H1 (cell line): ENCODE measurements around the gene NIPAL1. TPM values are rescaled to one million over a fixed set of nuclear protein-coding genes. Genes with fewer than 3 reads are reported as not detected.

Experiments
- CTCF ChIA-PET: fragments of 300-600 bp; sonication (Branson Sonifier 250); formaldehyde crosslinking; loops from one replicate; lab custom pipeline; 2021; ENCODE audit not compliant: partially characterized antibody; lab: Charles Lee
- POLR2A ChIA-PET: fragments of 300-600 bp; sonication (Branson Sonifier 250); formaldehyde crosslinking; loops from one replicate; lab custom pipeline; 2021; ENCODE audit warnings: inconsistent platforms; ENCODE audit not compliant: partially characterized antibody; lab: Charles Lee
- DNase-seq, 2 experiments: peaks; one replicate each; pipeline versions ENCODE4 v3.0.0 to v3.0.0-alpha.2; 2010 to 2022; ENCODE audit warnings: low spot score in 2 of 2, low read depth in 1 of 2, mixed read lengths in 1 of 2
- FAIRE-seq: peaks from 2 replicates; lab custom pipeline; 2011; peaks lifted over from hg19 to GRCh38; lab: Jason Lieb, UNC
- H2AFZ ChIP-seq: 2 replicates; pipeline ENCODE4 v1.8.1; 2012; ENCODE audit warnings: low read length, inconsistent platforms
- H2AK5ac ChIP-seq: 2 replicates; pipeline ENCODE4 v1.6.1; 2013; ENCODE audit warnings: low read depth, low read length
- H2BK120ac ChIP-seq: replicated peaks from 2 replicates; pipeline ENCODE3; 2013; ENCODE audit warnings: low read depth, low read length, inconsistent platforms
- H2BK12ac ChIP-seq: 2 replicates; pipeline ENCODE4 v1.6.1; 2013; ENCODE audit warnings: low read depth, low read length
- H2BK15ac ChIP-seq: 2 replicates; pipeline ENCODE4 v1.6.1; 2013; ENCODE audit warnings: low read length
- H2BK20ac ChIP-seq: 2 replicates; pipeline ENCODE4 v1.6.1; 2013; ENCODE audit warnings: low read length
- H2BK5ac ChIP-seq: 2 replicates; pipeline ENCODE4 v1.6.1; 2013; ENCODE audit warnings: low read depth, low read length
- H3K14ac ChIP-seq: 2 replicates; pipeline ENCODE4 v1.6.1; 2013; ENCODE audit warnings: inconsistent platforms; ENCODE audit not compliant: insufficient read length
- H3K18ac ChIP-seq: 2 replicates; pipeline ENCODE4 v1.6.1; 2013; ENCODE audit warnings: low read length; ENCODE audit errors: extremely low read depth
- H3K23ac ChIP-seq: 2 replicates; pipeline ENCODE4 v1.6.1; 2013; ENCODE audit warnings: inconsistent platforms; ENCODE audit not compliant: insufficient read length
- H3K23me2 ChIP-seq: 2 replicates; pipeline ENCODE4 v1.6.1; 2013; ENCODE audit warnings: low read depth, low read length
- H3K27ac ChIP-seq: 2 replicates; pipeline ENCODE4 v1.6.1; 2011; ENCODE audit warnings: low read depth, low read length, inconsistent platforms
- H3K27me3 ChIP-seq, 4 experiments: replicated peaks in 1 of 4; 1 replicate in 1 of 4; 2 replicates in 3 of 4; pipeline versions ENCODE4 v1.6.1 to v1.8.1; 2011 to 2013; ENCODE audit warnings: low read length in 3 of 4, mild to moderate bottlenecking in 3 of 4, inconsistent platforms in 2 of 4, mixed read lengths in 2 of 4, moderate library complexity in 1 of 4; ENCODE audit not compliant: control insufficient read depth in 3 of 4, insufficient read depth in 3 of 4; ENCODE audit errors: extremely low read depth in 1 of 4
- H3K36me3 ChIP-seq, 4 experiments: 2 replicates each; pipeline versions ENCODE4 v1.6.1 to v1.8.1; 2011 to 2013; ENCODE audit warnings: mild to moderate bottlenecking in 4 of 4, low read length in 3 of 4, moderate library complexity in 2 of 4, control low read depth in 1 of 4, inconsistent platforms in 1 of 4; ENCODE audit not compliant: insufficient read depth in 4 of 4, control insufficient read depth in 2 of 4
- H3K4ac ChIP-seq: replicated peaks from 2 replicates; pipeline ENCODE3; 2013; ENCODE audit warnings: low read length, low read depth, mixed read lengths, inconsistent platforms; ENCODE audit not compliant: insufficient read length
- H3K4me1 ChIP-seq, 4 experiments: replicated peaks in 1 of 4; 1 replicate in 1 of 4; 2 replicates in 3 of 4; pipeline versions ENCODE4 v1.6.1 to v1.8.1; 2011 to 2013; ENCODE audit warnings: low read length in 3 of 4, inconsistent platforms in 2 of 4, mixed read lengths in 1 of 4; ENCODE audit not compliant: insufficient read depth in 4 of 4, control insufficient read depth in 3 of 4
- H3K4me2 ChIP-seq, 2 experiments: 2 replicates each; pipeline versions ENCODE4 v1.6.1 to v1.8.1; 2011 to 2013; ENCODE audit warnings: low read depth in 2 of 2, low read length in 2 of 2, control low read depth in 1 of 2, inconsistent platforms in 1 of 2, mild to moderate bottlenecking in 1 of 2; ENCODE audit not compliant: insufficient read depth in 1 of 2
- H3K4me3 ChIP-seq, 4 experiments: fragments of 200-600, 300-600 bp in 1 of 4; sonication (generic), shearing (Covaris generic), sonication (Bioruptor Twin) in 1 of 4; 2 replicates each; pipeline versions ENCODE4 v1.5.1 to v1.8.1; 2011 to 2016; ENCODE audit warnings: low read length in 4 of 4, low read depth in 3 of 4, control low read depth in 2 of 4, inconsistent platforms in 2 of 4, mild to moderate bottlenecking in 2 of 4, mixed read lengths in 1 of 4, moderate library complexity in 1 of 4; ENCODE audit not compliant: insufficient read depth in 2 of 4; ENCODE audit errors: extremely low read depth in 1 of 4
- H3K56ac ChIP-seq: replicated peaks from 2 replicates; pipeline ENCODE3; 2013; ENCODE audit warnings: low read depth, mild to moderate bottlenecking, mixed read lengths, low read length, inconsistent platforms; ENCODE audit not compliant: insufficient read length
- H3K79me1 ChIP-seq: 2 replicates; pipeline ENCODE4 v1.6.1; 2013; ENCODE audit warnings: low read depth, low read length, control low read depth
- H3K79me2 ChIP-seq, 2 experiments: 2 replicates each; pipeline versions ENCODE4 v1.6.1 to v1.8.1; 2012 to 2013; ENCODE audit warnings: low read length in 2 of 2, mild to moderate bottlenecking in 2 of 2, inconsistent platforms in 1 of 2; ENCODE audit not compliant: insufficient read depth in 2 of 2, control insufficient read depth in 1 of 2
- H3K9ac ChIP-seq, 4 experiments: replicated peaks in 1 of 4; 1 replicate in 1 of 4; 2 replicates in 3 of 4; pipeline versions ENCODE4 v1.6.1 to v1.8.1; 2011 to 2013; ENCODE audit warnings: low read depth in 3 of 4, low read length in 3 of 4, control low read depth in 2 of 4, mild to moderate bottlenecking in 2 of 4, moderate library complexity in 2 of 4, inconsistent platforms in 1 of 4; ENCODE audit errors: extremely low read depth in 1 of 4
- H3K9me3 ChIP-seq, 2 experiments: 2 replicates each; pipeline versions ENCODE4 v1.6.1 to v1.8.1; 2012 to 2013; ENCODE audit warnings: mild to moderate bottlenecking in 2 of 2, moderate library complexity in 2 of 2, control low read depth in 1 of 2, inconsistent platforms in 1 of 2, low read depth in 1 of 2, low read length in 1 of 2, mixed read lengths in 1 of 2; ENCODE audit not compliant: insufficient read depth in 2 of 2
- H4K20me1 ChIP-seq, 2 experiments: replicated peaks in 1 of 2; 2 replicates each; pipeline versions ENCODE3 to v1.8.1; 2011 to 2013; ENCODE audit warnings: inconsistent platforms in 2 of 2, low read length in 2 of 2, mild to moderate bottlenecking in 1 of 2; ENCODE audit not compliant: insufficient read depth in 2 of 2, control insufficient read depth in 1 of 2
- H4K5ac ChIP-seq: 2 replicates; pipeline ENCODE4 v1.6.1; 2013; ENCODE audit warnings: low read length, low read depth, mixed read lengths, inconsistent platforms; ENCODE audit not compliant: insufficient read length
- H4K8ac ChIP-seq: 2 replicates; pipeline ENCODE4 v1.8.0; 2013; ENCODE audit warnings: mild to moderate bottlenecking, moderate library complexity, low read length, inconsistent platforms; ENCODE audit not compliant: insufficient read depth; ENCODE audit errors: extremely low read depth
- H4K91ac ChIP-seq: replicated peaks from 2 replicates; pipeline ENCODE3; 2013; ENCODE audit warnings: low read length, mixed read lengths, inconsistent platforms; ENCODE audit not compliant: insufficient read length
- BCL11A ChIP-seq, 2 experiments: IDR thresholded peaks; one replicate each; pipeline ENCODE4 v1.6.1; 2011; ENCODE audit warnings: low read depth in 2 of 2, low read length in 2 of 2, mild to moderate bottlenecking in 2 of 2
- CBX8 ChIP-seq: fragments of 300-800, 300-1000 bp; sonication (generic); IDR thresholded peaks from 2 replicates; pipeline ENCODE4 v1.7.1; 2016; ENCODE audit warnings: low read depth, low read length, borderline replicate concordance
- CHD1 ChIP-seq: IDR thresholded peaks from 2 replicates; pipeline ENCODE4 v1.6.1; 2012; ENCODE audit warnings: low read depth, low read length, improper control_type of control experiment
- GTF2F1 ChIP-seq: IDR thresholded peaks from 2 replicates; pipeline ENCODE4 v1.6.1; 2012; ENCODE audit warnings: low read depth, low read length, improper control_type of control experiment, borderline replicate concordance
- HDAC6 ChIP-seq: IDR thresholded peaks from one replicate; pipeline ENCODE4 v1.7.1; 2012; ENCODE audit warnings: low read depth, mild to moderate bottlenecking, inconsistent platforms, low read length, moderate library complexity
- KDM1A ChIP-seq: fragments of 200-600, 300-600 bp; sonication (generic); IDR thresholded peaks from 2 replicates; pipeline ENCODE4 v1.7.1; 2016; ENCODE audit warnings: mild to moderate bottlenecking, low read length, borderline replicate concordance
- MAX ChIP-seq: IDR thresholded peaks from 2 replicates; pipeline ENCODE4 v1.6.1; 2012; ENCODE audit warnings: inconsistent platforms
- SAP30 ChIP-seq: fragments of 300-600 bp; sonication (generic); IDR thresholded peaks from 2 replicates; pipeline ENCODE4 v1.7.1; 2012; ENCODE audit warnings: low read length, moderate library complexity, mild to moderate bottlenecking, inconsistent platforms; ENCODE audit not compliant: insufficient read depth, insufficient replicate concordance
- SIN3A ChIP-seq, 2 experiments: IDR thresholded peaks in 1 of 2; conservative IDR thresholded peaks in 1 of 2; 2 replicates each; pipeline ENCODE4 v1.6.1; 2011 to 2012; ENCODE audit warnings: low read length in 2 of 2, improper control_type of control experiment in 1 of 2, low read depth in 1 of 2, mild to moderate bottlenecking in 1 of 2
- SUZ12 ChIP-seq: fragments of 200-600 bp; sonication (generic); IDR thresholded peaks from 2 replicates; pipeline ENCODE4 v1.6.1; 2012; ENCODE audit warnings: mild to moderate bottlenecking, inconsistent platforms, low read length, moderate library complexity, mixed read lengths
- USF2 ChIP-seq: IDR thresholded peaks from 2 replicates; pipeline ENCODE4 v1.6.1; 2011; ENCODE audit warnings: low read length, improper control_type of control experiment
- polyA plus RNA-seq, 7 experiments: library from polyadenylated mRNA; depleted of rRNA in 3 of 7; stranded (reverse) in 5 of 7; unstranded in 2 of 7; fragments of >200 nt in 5 of 7; fragments of 200-250 nt in 2 of 7; gene quantifications; 1 replicate in 5 of 7; 2 replicates in 1 of 7; 4 replicates in 1 of 7; pipeline versions ENCODE4 v1.2.1 to v1.2.3, GENCODE V29; 2011 to 2013; ENCODE audit warnings: missing spikeins in 2 of 7, mixed read lengths in 2 of 7
- total RNA-seq: library from RNA; stranded (reverse); fragmentation: NEBNext Ultra II Directional; extraction: Animal tissue kit (Norgen Biotek cat#: 25700); gene quantifications from 2 replicates; pipeline ENCODE4 v1.2.1, GENCODE V29; 2021

NIPAL1 gene
- total and polyA plus RNA-seq, 2 of the 8 experiments (the other 6 are each of a cell fraction or from before 2014, with no cell fraction given), result 1.4 to 4.9 TPM

DNA sequence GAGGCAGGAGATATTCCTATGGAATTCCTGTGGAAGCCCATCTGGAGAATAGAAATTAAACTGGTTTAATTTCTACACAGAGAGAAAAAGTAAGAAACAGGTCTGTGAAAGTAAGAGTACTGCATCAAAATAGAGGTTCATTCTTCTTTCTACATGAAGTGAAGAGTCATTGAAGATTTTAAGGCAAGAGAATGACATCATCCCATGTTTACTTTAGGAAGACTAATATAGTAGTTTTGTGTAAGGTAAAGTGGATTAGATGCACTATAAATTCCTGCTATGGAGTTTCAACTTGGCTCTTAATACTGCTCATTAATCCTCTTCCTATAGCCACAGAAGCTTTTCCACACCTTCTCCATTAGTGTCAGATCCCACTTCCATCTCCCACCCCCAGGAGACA lies 47.7 kb upstream of the NIPAL1 start:
- Histone ChIP-seq H2BK120ac (no peak overlapping the region), H4K91ac (no peak overlapping the region), H3K23me2 (no peaks in the 10 kb centered on the region), H2BK12ac (no peak overlapping the region), H3K4me2 (no peak overlapping the region), H3K9ac (no peak overlapping the region), H3K23ac (no peak overlapping the region), H3K4me1 (no peaks in the 10 kb centered on the region), H3K79me2 (no peaks in the 10 kb centered on the region), H3K4me3 (no peak overlapping the region), H3K79me1 (no peaks in the 10 kb centered on the region), H3K27ac (no peak overlapping the region), H3K4ac (no peak overlapping the region), H2BK5ac (no peak overlapping the region), H2AFZ (no peak overlapping the region), H2BK15ac (no peak overlapping the region), H2BK20ac (no peak overlapping the region), H4K5ac (no peak overlapping the region), H4K20me1 (no peaks in the 10 kb centered on the region), H3K18ac (no peak overlapping the region), H3K56ac (no peak overlapping the region), H3K36me3 (no peaks in the 10 kb centered on the region), H2AK5ac (no peak overlapping the region), H3K27me3 (no peaks in the 10 kb centered on the region), H3K9me3 (no peaks in the 10 kb centered on the region), H4K8ac (no peak overlapping the region), H3K14ac (no peak overlapping the region)
- no peak for FAIRE-seq
- ChIA-PET POLR2A (no interaction called here), CTCF (interaction anchor here (0.6 kb wide), 1 partner anchor 35 kb away, joined by 3 read pairs; no protein-coding TSS in a partner anchor)
- DNase-seq, result no peak
- no peak for TF ChIP-seq GTF2F1
- TF ChIP-seq KDM1A, result no peak
- no peak for TF ChIP-seq SIN3A (conservative IDR thresholded peaks at IDR 0.05 in 1 of 2, IDR thresholded peaks at IDR 0.05 in 1 of 2; ENCODE audit: low read depth in 1 of 2, low read length in 2 of 2)
- no peak for TF ChIP-seq SAP30
- no peak for TF ChIP-seq MAX
- TF ChIP-seq BCL11A (IDR thresholded peaks at IDR 0.05; ENCODE audit: low read depth in 2 of 2, low read length in 2 of 2), result no peak
- TF ChIP-seq SUZ12, result no peak
- TF ChIP-seq USF2, result no peak
- TF ChIP-seq CHD1, result no peak
- TF ChIP-seq CBX8, result no peak
- TF ChIP-seq HDAC6, result no peak
